IPS-15b (cell line): ENCODE data around the gene TSC22D1.
A peak's percentile ranks its signal among the peaks of the same experiment; 100 is the strongest.

ENCODE experiments used
- H3K27me3 ChIP-seq: one replicate; pipeline ENCODE4 v1.6.1; 2013; ENCODE audit warnings: low read length; ENCODE audit not compliant: control insufficient read depth, insufficient read depth
- H3K36me3 ChIP-seq: one replicate; pipeline ENCODE4 v1.6.1; 2013; ENCODE audit warnings: low read length; ENCODE audit not compliant: control insufficient read depth, insufficient read depth
- H3K4me1 ChIP-seq: one replicate; pipeline ENCODE4 v1.6.1; 2013; ENCODE audit warnings: mild to moderate bottlenecking, low read length; ENCODE audit not compliant: control insufficient read depth, insufficient read depth
- H3K4me3 ChIP-seq: one replicate; pipeline ENCODE4 v1.5.1; 2013; ENCODE audit warnings: low read depth, low read length
- H3K9ac ChIP-seq: one replicate; pipeline ENCODE4 v1.6.1; 2013; ENCODE audit warnings: low read depth, mild to moderate bottlenecking, low read length
- H3K9me3 ChIP-seq: one replicate; pipeline ENCODE4 v1.6.1; 2013; ENCODE audit warnings: mild to moderate bottlenecking, low read length; ENCODE audit not compliant: control insufficient read depth, insufficient read depth

TSC22D1 gene

DNA sequence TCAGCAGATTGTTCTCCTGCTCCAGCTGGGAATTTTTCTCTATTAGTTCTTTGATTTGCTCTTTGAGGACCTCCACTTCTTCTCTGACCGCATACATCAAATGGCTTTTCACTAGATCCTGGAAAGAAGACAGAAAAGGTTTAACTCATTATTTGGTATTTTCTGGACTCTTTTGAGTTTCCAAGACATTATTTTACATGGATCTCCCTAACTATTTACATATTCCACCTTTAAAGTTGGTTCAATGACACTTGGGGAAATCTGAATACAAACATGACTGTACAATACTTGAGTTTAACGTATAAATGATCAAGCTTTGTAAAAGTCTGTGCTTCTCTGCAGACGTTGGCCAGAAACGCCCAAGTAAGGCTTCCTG lies 141.4 kb downstream of the TSC22D1 start:
- peak overlapping the region; percentile 66 for H3K4me3 ChIP-seq
- H3K4me1 ChIP-seq: peaks cover 13% of the 10 kb centered on the region
- H3K36me3 ChIP-seq: peaks cover 12% of the 10 kb centered on the region
- no peaks in the 10 kb centered on the region for H3K9me3 ChIP-seq
- H3K27me3 ChIP-seq: no peaks in the 10 kb centered on the region
- peak overlapping the region; percentile 66 for H3K9ac ChIP-seq

GRCh38 chr13:44433863-44434765 lies 142.0 kb downstream of the TSC22D1 start:
- Histone ChIP-seq H3K4me3 (peak overlapping the region; percentile 66), H3K9ac (peak overlapping the region; percentile 66), H3K4me1 (peaks cover 13% of the 10 kb centered on the region), H3K36me3 (peaks cover 12% of the 10 kb centered on the region), H3K9me3 (no peaks in the 10 kb centered on the region), H3K27me3 (no peaks in the 10 kb centered on the region)

- Histone ChIP-seq H3K4me1 (peaks cover 12% of the 10 kb centered on the region), H3K36me3 (peaks cover 12% of the 10 kb centered on the region), H3K9ac (no peak overlapping the region), H3K27me3 (no peaks in the 10 kb centered on the region), H3K9me3 (no peaks in the 10 kb centered on the region), H3K4me3 (no peak overlapping the region)
These were observed 143.5 kb downstream of the TSC22D1 start for GRCh38 chr13:44432650-44433049.

DNA sequence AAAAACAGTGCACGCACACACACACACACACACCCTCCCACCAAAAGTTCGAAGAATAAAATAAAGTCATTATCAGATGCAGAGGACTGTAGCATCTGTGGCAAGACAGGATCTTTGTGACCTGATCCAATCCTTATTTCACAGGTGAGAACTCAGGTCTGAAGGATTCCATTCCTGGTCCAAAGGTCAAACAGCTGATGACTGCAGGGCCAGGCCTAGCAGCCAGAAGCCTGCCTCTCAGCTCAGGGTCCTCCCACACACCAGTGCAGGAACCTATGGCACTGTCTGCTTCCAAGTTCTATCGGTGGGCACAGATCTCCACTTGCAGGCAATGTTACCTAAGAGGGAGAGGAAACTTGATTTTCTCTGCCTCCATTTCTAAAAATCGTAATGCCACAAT lies 145.0 kb downstream of the TSC22D1 start:
- Histone ChIP-seq H3K4me1 (peaks cover 9% of the 10 kb centered on the region), H3K27me3 (no peaks in the 10 kb centered on the region), H3K36me3 (peaks cover 12% of the 10 kb centered on the region), H3K9ac (no peak overlapping the region), H3K9me3 (no peaks in the 10 kb centered on the region), H3K4me3 (no peak overlapping the region)

GRCh38 chr13:44429311-44429710 lies 146.8 kb downstream of the TSC22D1 start:
- Histone ChIP-seq H3K4me1 (peaks cover 3% of the 10 kb centered on the region), H3K27me3 (no peaks in the 10 kb centered on the region), H3K9ac (no peak overlapping the region), H3K9me3 (no peaks in the 10 kb centered on the region), H3K4me3 (no peak overlapping the region), H3K36me3 (peaks cover 9% of the 10 kb centered on the region)

DNA sequence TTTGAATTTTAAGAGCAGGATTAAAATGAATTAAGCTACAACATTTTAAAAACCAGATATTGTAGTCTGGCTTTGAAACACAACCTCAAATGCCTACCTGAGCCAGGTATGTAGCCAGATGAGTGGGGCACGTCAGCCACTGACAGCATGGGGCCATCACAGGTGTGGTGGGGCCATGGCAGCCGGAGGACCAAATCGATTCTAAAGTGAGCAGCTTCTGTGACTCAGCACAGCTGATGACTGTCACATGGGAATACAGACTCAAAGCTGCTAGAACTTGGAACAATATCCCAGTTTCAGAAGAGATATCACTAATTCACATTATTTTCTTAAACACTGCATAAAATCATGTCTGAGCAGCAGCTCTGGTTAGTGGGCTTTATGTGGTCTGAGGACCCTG lies 149.7 kb downstream of the TSC22D1 start:
- Histone ChIP-seq H3K36me3 (no peaks in the 10 kb centered on the region), H3K4me1 (no peaks in the 10 kb centered on the region), H3K4me3 (no peak overlapping the region), H3K9ac (no peak overlapping the region), H3K27me3 (peaks cover 9% of the 10 kb centered on the region), H3K9me3 (no peaks in the 10 kb centered on the region)

DNA sequence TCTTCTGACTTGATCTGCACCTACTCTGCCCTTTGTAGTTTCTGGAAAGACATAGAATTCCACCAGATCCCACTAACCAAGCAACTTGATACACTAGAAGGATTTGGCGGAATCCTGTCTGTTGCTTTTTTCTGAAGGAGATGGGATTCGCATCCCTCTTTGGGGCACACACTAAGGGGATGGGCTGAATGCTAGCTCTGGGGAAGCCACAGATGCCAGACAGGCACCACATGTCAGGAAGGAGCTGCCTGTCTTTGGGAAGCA lies 150.4 kb downstream of the TSC22D1 start:
- Histone ChIP-seq H3K4me1 (no peaks in the 10 kb centered on the region), H3K9ac (no peak overlapping the region), H3K27me3 (peaks cover 10% of the 10 kb centered on the region), H3K36me3 (no peaks in the 10 kb centered on the region), H3K4me3 (no peak overlapping the region), H3K9me3 (no peaks in the 10 kb centered on the region)

GRCh38 chr13:44425041-44425814 lies 150.9 kb downstream of the TSC22D1 start:
- Histone ChIP-seq H3K9ac (no peak overlapping the region), H3K9me3 (no peaks in the 10 kb centered on the region), H3K36me3 (no peaks in the 10 kb centered on the region), H3K27me3 (peaks cover 10% of the 10 kb centered on the region), H3K4me1 (peaks cover 3% of the 10 kb centered on the region), H3K4me3 (no peak overlapping the region)

- H3K4me1 ChIP-seq: peaks cover 4% of the 10 kb centered on the region
- no peaks in the 10 kb centered on the region for H3K36me3 ChIP-seq
- peaks cover 10% of the 10 kb centered on the region for H3K27me3 ChIP-seq
- H3K4me3 ChIP-seq: no peak overlapping the region
- no peaks in the 10 kb centered on the region for H3K9me3 ChIP-seq
- no peak overlapping the region for H3K9ac ChIP-seq
These were observed 152.3 kb downstream of the TSC22D1 start for GRCh38 chr13:44423824-44424223.

- Histone ChIP-seq H3K9ac (no peak overlapping the region), H3K4me3 (no peak overlapping the region), H3K4me1 (peaks cover 4% of the 10 kb centered on the region), H3K27me3 (peaks cover 10% of the 10 kb centered on the region), H3K36me3 (no peaks in the 10 kb centered on the region), H3K9me3 (no peaks in the 10 kb centered on the region)
These were observed 153.1 kb downstream of the TSC22D1 start for GRCh38 chr13:44422755-44423643.

- Histone ChIP-seq H3K9ac (no peak overlapping the region), H3K4me3 (no peak overlapping the region), H3K36me3 (no peaks in the 10 kb centered on the region), H3K4me1 (peaks cover 6% of the 10 kb centered on the region), H3K9me3 (no peaks in the 10 kb centered on the region), H3K27me3 (peaks cover 10% of the 10 kb centered on the region)
These were observed 154.1 kb downstream of the TSC22D1 start for GRCh38 chr13:44421853-44422525.
